T-helper 2 cell treated with Interferon-gamma antibody and Interleukin-4, amounts not matched to agents 100 ng/mL and 5 ng/mL, for 36 hours (primary cell): Measurements from ENCODE around the gene PITPNC1. TPM values are rescaled to one million over a fixed set of nuclear protein-coding genes. Genes with fewer than 3 reads are reported as not detected.
"Not testable (repeated sequence)": the region's sequence is repeated elsewhere in the genome, so short reads cannot be mapped to it uniquely, and the experiment has no call there.

Experiments
- intact Hi-C: fragments of 100-400 bp; cut with micrococcal nuclease; formaldehyde crosslinking; loops from one replicate; pipeline ENCODE4 v1.15.1; 2023
- total RNA-seq: library from RNA; stranded (reverse); gene quantifications from 2 replicates; pipeline ENCODE4 v1.2.3, GENCODE V29; 2022

Gene PITPNC1
- total RNA-seq, 1 donor from 2014 or later: 24.7 TPM

DNA sequence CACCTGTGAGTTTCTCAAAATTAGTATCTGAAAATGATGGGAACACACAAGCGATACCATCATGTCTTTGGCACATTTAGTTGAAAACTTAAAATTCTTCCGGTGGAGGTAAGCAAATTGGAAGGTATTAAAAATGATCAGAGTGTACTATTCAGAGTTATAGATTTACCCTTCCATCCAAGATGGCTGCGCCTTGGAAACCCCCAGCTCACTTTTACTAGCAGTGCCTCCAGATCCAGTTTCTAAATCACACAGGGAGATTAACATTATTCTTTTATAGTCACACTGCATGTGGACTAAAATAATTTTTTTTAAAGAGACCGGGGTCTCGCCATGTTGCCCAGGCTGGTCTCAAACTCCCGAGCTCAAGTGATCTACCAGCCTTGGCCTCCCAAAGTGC, 15.0 kb downstream of the PITPNC1 start:
- intact Hi-C loops: no loop called here

GRCh38 chr17:67393809-67394397, 16.8 kb downstream of the PITPNC1 start:
- intact Hi-C loops: no loop called here

- intact Hi-C loops: no loop called here
Observed at GRCh38 chr17:67399676-67400075, 22.6 kb downstream of the PITPNC1 start.

- intact Hi-C loops: no loop called here
Observed at GRCh38 chr17:67400193-67400592, 23.1 kb downstream of the PITPNC1 start.

DNA sequence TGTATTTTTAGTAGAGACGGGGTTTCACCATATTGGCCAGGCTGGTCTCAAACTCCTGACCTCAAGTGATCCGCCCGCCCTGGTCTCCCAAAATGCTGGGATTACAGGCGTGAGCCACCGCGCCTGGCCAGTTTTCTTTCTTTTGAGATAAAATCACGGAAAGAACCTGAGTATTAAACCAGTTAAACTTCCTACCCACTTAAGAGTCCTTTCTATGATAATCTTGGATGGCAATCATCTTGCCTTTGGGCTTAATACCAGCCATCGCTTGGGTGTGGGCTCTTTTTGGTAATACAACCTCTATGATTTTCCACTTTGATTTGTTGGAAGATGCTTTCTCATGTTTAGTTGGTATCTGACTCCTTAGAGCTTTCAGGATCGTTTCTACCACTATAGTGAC, 24.0 kb downstream of the PITPNC1 start:
- intact Hi-C loops: no loop called here

DNA sequence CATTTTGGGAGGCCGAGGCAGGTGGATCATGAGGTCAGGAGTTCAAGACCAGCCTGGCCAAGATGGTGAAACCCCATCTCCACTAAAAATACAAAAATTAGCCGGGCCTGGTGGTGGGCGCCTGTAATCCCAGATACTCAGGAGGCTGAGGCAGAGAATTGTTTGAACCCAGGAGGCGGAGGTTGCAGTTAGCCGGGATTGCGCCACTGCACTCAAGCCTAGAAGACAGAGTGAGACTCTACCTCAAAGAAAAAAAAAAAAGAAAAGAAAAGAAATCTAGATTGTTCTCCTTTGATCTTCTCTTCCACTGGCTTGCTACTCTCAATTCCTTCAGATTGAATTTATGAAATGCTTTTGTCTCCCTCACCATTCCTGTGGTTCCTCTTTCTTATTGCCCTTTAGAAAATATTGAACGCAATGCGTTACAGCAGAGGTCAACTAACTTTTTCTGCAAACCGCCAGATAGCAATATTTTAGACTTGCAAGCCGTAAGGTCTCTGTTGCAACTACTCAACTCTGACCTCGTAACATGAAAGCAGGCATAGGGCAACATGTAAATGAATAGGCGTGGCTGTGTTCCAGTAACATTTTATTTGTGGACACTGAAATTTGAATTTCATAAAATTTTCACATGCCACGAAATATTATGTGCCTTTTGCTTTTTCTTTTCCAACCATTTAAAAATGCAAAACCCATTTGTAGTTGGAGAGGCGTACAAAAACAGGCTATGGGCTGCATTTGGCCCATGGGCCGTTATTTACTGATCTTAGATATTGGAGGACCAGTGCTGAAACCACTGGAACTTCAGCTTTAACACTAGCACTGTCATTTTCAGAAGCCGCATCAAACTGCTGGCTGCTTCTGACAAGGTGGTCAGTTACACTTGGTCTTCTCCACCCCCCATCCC, 24.8 kb downstream of the PITPNC1 start:
- intact Hi-C loops: no loop called here

DNA sequence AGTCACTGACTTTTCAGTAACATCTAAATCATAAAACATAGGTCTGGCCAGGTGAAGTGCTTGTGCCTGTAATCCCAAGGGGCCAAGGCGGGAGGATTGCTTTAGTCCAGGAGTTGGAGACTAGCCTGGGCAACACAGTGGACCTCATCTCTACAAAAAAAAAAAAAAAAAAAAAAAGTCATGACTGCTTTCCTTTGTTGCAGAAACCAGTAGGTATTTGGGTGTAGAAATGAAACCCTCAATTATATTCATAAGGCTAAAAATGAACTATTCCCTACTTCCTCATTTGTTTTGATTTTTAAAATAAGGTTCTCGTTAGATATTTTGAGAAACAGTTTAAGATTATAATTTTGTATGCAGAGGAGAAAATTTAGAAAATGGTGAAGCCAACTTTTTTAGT, 26.0 kb downstream of the PITPNC1 start:
- intact Hi-C loops: no loop called here

GRCh38 chr17:67403483-67403882, 26.4 kb downstream of the PITPNC1 start:
- intact Hi-C loops: no loop called here

GRCh38 chr17:67408455-67408830, 31.4 kb downstream of the PITPNC1 start:
- intact Hi-C loops: not testable (repeated sequence)

- intact Hi-C loops: no loop called here
Observed at GRCh38 chr17:67411397-67411796, 34.3 kb downstream of the PITPNC1 start.

DNA sequence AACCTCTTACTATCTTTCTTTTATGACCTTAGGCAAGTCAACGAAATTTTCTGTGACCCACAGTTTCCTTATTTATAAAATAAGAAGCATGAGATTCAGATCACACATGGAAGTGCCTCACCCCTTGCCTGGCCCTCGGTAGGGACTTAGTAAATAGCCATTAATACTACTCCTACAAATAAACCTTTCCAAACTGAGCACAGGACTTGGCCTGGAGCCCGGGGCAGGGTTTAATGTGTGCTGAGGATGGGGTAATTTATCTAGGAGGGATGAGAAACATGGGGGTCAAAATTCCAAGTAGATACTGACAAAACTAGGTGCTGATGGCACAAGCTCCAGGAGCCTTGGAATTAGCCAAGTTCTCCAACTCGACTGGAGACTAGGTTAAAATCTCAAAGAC, 35.0 kb downstream of the PITPNC1 start:
- intact Hi-C loops: no loop called here

GRCh38 chr17:67412941-67413340, 35.9 kb downstream of the PITPNC1 start:
- intact Hi-C loops: no loop called here

DNA sequence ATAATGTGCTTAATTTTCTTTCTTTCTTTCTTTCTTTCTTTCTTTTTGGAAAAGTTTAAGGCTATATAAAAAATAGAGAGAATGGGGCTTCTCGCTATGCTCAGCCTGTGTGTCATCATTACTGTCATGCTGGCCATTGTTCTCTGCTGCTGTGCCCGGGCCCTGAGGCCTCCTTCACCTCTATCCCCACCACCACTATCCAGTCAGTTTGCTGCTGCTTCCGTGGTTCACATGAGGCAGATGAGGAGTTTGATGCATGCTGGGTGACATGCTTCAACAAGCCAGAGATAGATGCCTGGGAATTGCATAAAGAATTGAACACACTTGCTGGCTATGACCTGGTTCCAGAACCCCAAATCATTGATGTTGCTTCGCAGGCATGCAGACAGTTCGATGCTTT, 36.3 kb downstream of the PITPNC1 start:
- intact Hi-C loops: no loop called here

GRCh38 chr17:67414130-67414529, 37.0 kb downstream of the PITPNC1 start:
- intact Hi-C loops: no loop called here

DNA sequence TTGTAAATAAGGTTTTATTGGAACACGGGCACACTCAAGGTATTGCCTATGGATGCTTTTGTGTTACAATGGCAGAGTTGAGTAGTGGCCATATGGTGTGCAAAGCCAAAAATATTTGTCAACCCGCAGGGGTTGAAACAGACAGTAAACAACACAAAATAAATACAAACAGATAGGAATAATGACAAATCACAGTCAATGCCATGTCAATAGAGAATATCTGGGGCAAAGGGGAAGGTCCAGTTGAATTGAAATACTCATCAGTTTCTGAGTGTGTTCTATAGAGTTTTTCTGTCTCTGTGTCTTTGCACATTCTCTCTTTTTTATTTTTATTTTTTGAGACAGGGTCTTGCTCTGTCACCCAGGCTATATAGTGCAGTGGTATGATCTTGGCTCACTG, 37.5 kb downstream of the PITPNC1 start:
- intact Hi-C loops: no loop called here

- intact Hi-C loops: no loop called here
Observed at GRCh38 chr17:67415291-67415690, 38.2 kb downstream of the PITPNC1 start.

DNA sequence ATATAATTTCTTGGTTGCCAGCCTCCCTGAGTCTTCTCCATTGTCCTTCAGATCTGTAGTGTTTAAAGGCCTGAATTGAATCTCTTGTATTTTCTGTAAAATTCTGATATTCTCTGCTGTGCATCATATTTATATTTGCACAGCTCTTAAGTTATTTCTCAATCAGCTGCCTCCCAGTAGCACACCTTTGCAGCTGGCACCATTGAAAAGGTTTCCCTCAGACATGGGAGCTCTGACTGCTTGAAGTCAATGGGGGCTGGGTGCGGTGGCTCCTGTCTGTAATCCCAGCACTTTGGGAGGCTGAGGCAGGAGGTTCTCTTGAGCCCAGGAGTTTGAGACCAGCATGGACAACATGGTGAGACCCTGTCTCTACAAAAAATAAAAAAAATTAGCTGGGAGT, 40.4 kb downstream of the PITPNC1 start:
- intact Hi-C loops: no loop called here

GRCh38 chr17:67420994-67421393, 43.9 kb downstream of the PITPNC1 start:
- intact Hi-C loops: no loop called here

GRCh38 chr17:67421869-67422273, 44.8 kb downstream of the PITPNC1 start:
- intact Hi-C loops: loop anchor here (1.0 kb wide), 1 partner anchor 9 kb away; no protein-coding TSS in a partner anchor

GRCh38 chr17:67422296-67422695, 45.2 kb downstream of the PITPNC1 start:
- intact Hi-C loops: loop anchor here (1.0 kb wide), 1 partner anchor 9 kb away; no protein-coding TSS in a partner anchor

GRCh38 chr17:67422897-67423296, 45.8 kb downstream of the PITPNC1 start:
- intact Hi-C loops: loop anchor here (1.0 kb wide), 1 partner anchor 8 kb away; no protein-coding TSS in a partner anchor

DNA sequence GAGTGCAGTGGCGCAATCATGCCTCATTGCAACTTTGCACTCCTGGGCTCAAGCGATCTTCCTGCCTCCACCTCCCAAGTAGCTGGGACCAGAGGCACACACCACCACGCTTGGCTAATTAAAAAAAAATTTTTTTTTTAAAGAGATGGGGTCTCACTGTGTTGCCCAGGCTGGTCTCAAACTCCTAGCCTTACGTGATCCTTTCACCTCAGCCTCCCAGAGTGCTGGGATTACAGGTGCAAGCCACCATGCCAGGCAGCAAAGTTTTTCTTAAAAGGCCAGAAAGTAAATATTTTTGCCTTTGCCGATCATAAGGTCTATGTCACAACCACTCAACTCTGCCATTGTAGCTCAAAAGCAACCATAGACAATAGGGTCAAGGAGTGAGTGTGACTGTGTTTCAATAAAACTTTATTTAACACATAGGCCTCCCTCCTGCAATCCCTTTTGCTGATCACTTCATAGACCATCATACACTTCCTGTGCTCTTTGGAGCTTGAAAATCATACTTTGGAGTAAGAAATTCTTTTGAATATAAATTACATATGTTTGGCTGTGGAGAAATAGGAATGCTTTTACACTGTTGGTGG, 48.6 kb downstream of the PITPNC1 start:
- intact Hi-C loops: no loop called here
